HG03060 (cell line): ENCODE results near the gene KANSL2.
"Not testable (repeated sequence)": the region's sequence is repeated elsewhere in the genome, so short reads cannot be mapped to it uniquely, and the experiment has no call there.

ENCODE experiments used
- ATAC-seq: cut with Tn5 transposase; IDR thresholded peaks from one replicate; pipeline ENCODE4 v1.9.1; 2021; ENCODE audit warnings: low read depth, moderate number of reproducible peaks; ENCODE audit not compliant: unreplicated experiment

The KANSL2 gene

GRCh38 chr12:48686037-48686595 lies 4.1 kb upstream of the KANSL2 start:
- no peak for ATAC-seq

GRCh38 chr12:48683534-48683933 lies 1.5 kb upstream of the KANSL2 start:
- no peak for ATAC-seq

DNA sequence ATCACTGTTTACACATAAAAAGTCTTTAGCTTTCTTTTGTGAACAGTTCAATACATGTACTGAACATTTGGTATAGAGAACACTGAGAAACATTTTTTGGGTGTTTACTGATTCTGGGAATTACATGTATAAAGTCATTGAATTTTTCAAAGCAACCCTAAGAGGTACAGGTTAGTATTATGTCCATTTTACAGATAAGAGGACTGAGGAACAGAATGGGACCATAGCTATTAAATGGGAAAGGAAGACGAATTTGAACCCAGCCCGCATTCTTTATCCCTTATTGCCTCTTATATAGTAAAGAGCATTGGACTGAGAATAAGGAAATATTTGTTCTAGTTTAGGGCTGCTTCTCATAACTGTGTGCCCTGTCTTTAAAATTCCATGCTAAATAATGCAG lies 889 bp upstream of the KANSL2 start:
- ATAC-seq: no peak

- not testable (repeated sequence) for ATAC-seq
Measured at GRCh38 chr12:48682533-48682905, 481 bp upstream of the KANSL2 start.

- no peak for ATAC-seq
Measured at GRCh38 chr12:48681399-48681709, 684 bp downstream of the KANSL2 start.

DNA sequence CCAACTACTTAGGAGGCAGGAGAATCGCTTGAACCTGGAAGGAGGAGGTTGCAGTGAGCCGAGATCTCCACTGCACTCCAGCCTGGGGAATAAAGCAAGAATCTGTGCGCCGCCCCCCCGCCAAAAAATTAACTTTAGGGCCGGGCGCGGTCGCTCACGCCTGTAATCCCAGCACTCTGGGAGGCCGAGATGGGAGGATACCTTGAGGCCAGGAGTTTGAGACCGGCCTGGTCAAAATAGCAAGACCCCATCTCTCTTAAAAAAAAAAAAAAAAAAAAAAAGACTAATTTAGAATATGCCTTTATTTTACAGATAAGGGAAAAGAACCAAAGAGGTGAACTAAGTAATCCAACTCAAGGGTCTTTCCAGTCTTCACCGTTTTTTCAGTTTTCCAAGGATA lies 1.2 kb downstream of the KANSL2 start:
- no peak for ATAC-seq

DNA sequence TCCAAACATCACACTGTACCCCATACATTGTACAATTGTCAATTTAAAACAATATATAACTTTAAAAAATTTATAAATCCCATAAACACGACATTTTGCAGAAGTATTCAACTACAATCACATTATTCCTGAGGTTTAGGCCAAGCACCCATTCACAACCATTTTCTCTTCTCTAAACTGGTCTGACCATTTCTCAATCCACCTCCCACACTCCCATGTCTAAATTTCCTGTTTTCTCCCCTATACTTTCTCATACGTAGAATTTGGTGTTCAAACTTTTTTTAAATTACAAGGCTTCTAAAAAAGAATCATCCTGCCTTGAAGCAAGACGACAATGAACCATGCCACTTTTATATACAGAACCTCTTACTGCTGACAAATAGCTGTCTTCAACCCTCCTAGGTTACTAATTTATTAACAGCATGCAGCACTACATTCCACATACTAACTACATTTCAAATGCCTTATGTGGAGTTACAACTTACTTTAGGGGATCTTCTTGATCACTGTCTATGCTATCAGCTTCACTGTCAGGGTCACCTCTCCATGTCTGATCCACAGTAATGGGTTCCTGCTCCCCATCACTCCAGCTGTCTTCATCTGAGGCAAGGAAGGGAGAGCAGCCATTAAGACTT lies 3.4 kb downstream of the KANSL2 start:
- ATAC-seq: no peak

DNA sequence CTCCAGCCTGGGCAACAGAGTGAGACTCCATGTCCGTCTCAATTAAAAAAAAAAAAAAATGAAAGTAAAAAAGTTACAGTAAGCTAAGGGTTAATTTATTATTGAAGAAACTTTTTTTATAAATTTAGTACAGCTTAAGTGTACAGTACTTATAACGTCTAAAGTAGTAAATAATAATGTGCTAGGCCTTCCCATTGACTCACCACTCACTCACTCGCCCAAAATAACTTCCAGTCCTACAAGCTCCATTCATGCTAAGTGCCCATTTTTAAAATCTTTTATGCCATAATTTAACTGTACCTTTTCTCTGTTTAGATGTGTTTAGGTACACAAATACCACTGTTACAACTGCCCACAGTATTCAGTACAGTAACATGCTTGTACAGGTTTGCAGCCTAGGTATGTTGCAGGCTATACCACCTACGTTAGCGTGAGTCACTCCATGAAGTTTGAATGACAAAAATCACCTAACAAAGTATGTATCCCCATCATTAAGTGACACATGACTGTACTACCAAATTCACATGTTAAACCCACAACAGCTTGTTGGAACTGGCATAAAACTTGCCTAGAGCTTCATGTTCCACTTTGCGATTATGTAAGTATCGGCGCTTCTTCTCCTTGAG lies 10.7 kb downstream of the KANSL2 start:
- ATAC-seq: no peak

DNA sequence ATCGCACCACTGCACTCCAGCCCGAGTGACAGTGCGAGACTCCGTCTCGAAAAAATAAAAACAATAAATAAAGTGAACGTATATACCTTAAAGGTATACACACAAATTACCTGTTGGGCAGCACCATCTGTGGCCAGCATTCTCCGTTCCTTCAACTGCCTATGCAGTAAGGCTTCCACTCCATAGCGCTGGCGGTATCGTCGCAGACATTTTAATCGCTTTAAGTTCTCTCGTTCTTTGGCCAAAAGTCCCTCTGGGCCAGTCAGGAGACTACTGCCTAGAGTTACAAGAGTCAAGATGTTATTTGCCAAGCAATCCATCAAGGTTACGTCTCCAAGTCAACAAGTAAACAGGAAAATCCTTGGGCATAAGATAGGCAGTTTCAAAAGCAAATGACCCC lies 13.0 kb downstream of the KANSL2 start:
- no peak for ATAC-seq

DNA sequence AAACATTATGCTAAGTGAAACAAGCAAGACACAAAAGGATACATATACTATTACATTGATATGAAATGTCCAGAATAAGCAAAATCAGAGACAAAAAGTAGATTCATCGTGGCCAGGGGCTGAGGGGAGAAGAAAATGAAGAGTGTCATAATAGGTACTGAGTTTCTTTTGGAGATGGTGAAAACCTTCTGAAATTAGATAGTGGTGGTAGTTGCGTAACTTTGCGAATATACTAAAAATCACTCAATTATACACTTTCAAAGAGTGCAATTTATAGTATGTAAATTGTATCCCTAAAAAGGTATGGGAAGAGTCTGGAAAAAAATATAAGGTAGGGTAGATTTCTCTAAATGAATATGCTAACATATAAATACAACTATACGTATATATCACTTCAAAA lies 22.2 kb downstream of the KANSL2 start:
- ATAC-seq: no peak

- ATAC-seq: no peak
Measured at GRCh38 chr12:48651681-48652080, 30.4 kb downstream of the KANSL2 start.

DNA sequence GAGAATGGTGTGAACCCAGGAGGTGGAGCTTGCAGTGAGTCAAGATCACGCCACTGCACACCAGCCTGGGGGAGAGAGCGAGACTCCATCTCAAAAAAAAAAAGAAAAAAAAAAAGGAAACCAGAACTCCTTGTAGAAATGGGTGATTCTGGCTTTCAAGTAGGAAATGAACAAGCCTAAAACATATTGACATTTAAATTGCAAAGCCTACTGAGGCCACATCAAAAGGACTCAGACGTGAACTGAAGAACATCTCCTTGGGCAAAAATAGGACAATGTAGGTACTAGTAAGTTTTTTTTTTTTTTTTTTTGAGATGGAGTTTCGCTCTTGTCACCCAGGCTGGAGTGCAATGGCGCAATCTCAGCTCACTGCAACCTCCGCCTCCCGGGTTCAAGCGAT lies 36.7 kb downstream of the KANSL2 start:
- not testable (repeated sequence) for ATAC-seq

DNA sequence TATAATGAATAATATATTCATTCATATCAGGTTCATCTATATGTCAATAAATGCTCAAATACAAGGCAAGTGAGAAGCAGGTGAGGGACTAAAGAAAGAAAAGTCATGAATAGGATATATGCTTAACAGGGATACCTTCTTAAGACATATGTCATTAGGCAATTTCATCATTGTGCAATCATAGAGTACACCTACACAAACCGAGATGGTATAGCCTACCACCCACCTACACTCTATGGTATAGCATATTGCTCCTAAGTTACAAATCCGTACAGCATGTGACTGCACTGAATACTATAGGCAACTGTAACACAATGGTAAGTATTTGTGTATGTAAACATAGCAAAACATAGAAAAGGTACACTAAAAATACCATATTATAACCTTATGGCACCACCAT lies 39.0 kb downstream of the KANSL2 start:
- ATAC-seq: no peak

- ATAC-seq: not testable (repeated sequence)
Measured at GRCh38 chr12:48641752-48642555, 40.1 kb downstream of the KANSL2 start.

- no peak for ATAC-seq
Measured at GRCh38 chr12:48640854-48641253, 41.2 kb downstream of the KANSL2 start.

- no peak for ATAC-seq
Measured at GRCh38 chr12:48640428-48640827, 41.6 kb downstream of the KANSL2 start.

- ATAC-seq: no peak
Measured at GRCh38 chr12:48631071-48631470, 51.0 kb downstream of the KANSL2 start.

GRCh38 chr12:48630346-48630745 lies 51.7 kb downstream of the KANSL2 start:
- ATAC-seq: no peak

DNA sequence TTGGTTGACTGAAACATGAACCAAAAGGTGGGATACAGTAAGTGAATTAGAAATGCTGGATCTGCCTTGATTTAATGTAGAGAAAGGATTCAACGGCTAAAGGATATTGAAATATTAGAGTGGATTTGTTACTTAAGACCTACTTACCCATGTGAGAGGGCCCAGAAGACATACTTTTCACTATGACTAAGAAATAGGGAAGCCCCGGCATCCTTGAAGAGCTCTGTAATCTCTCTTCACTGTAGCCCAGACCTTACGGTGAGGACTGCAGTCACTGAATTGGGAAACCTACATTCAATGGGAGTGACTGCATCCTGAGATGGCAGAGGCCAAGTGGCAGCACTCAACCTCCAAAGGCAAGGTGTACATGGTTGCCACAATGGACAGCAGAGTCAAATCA lies 52.5 kb downstream of the KANSL2 start:
- ATAC-seq: no peak

DNA sequence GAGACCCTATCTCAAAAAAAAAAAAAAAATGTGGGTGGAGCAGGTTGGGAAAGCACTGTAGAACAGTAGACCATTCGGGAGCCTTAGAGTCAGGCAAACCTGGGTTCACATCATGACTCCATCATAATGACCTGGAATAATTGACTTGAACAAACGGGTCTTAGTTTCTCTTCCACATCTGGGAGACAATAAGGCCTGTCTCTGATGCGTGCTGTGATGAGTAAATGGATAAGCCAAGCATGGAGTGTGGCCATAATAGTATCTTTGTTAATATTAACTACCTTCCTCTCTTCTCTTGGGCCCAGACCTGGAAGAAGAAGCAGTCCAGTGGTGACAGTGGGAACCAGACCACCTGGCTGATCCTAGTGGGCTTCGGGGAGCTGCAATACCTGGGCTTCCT lies 54.5 kb downstream of the KANSL2 start:
- no peak for ATAC-seq

DNA sequence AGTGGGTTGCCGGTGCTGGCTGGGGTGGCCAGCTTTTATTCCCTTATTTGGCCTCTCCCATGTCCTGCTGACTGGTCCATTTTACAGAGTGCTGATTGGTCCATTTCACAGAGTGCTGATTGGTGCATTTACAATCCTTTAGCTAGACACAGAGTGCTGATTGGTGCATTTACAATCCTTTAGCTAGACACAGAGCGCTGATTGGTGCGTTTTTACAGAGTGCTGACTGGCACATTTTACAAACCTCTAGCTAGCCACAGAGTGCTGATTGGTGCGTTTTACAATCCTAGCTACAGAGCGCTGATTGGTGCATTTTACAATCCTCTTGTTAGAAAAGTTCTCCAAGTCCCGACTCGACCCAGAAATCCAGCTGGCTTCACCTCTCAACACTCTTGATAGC lies 59.0 kb downstream of the KANSL2 start:
- ATAC-seq: not testable (repeated sequence)

GRCh38 chr12:48618541-48618940 lies 63.5 kb downstream of the KANSL2 start:
- no peak for ATAC-seq
